Mucosa of descending colon (tissue), 3 donors: ENCODE data around the gene CSPG4. TPM values are rescaled to one million over a fixed set of nuclear protein-coding genes. Genes with fewer than 3 reads are reported as not detected.

Source experiments
- ATAC-seq: fragments of 200-7000 bp; cut with Tn5 transposase; one replicate; pipeline ENCODE4 v1.9.1; 2020; ENCODE audit warnings: mild to moderate bottlenecking, moderate library complexity
- DNase-seq, 3 donors: peaks; one replicate each; pipeline ENCODE4 v3.0.0-alpha.2; 2020
- H3K36me3 ChIP-seq: fragments of 200-600 bp; one replicate; pipeline ENCODE4 v1.8.0; 2021; ENCODE audit warnings: low read depth, mild to moderate bottlenecking
- H3K4me1 ChIP-seq: fragments of 200-600 bp; one replicate; pipeline ENCODE4 v1.8.0; 2021; ENCODE audit warnings: low read depth, mild to moderate bottlenecking
- H3K4me3 ChIP-seq: fragments of 200-600 bp; one replicate; pipeline ENCODE4 v1.8.0; 2021; ENCODE audit warnings: mild to moderate bottlenecking
- H3K9me3 ChIP-seq: fragments of 200-600 bp; one replicate; pipeline ENCODE4 v1.8.0; 2021; ENCODE audit warnings: mild to moderate bottlenecking
- intact Hi-C, 2 donors: fragments of 100-400 bp; cut with DNase I in 1 of 2; cut with micrococcal nuclease in 1 of 2; formaldehyde crosslinking; loops; one replicate each; pipeline versions ENCODE4 v1.11.0 to v1.11.1; 2022; cut with DNase I, micrococcal nuclease
- total RNA-seq, 3 donors: library from RNA; stranded (reverse); fragmentation: NEBNext Ultra II Directional in 2 of 3; extraction: Animal tissue kit (Norgen Biotek cat#: 25700) in 2 of 3; gene quantifications; one replicate each; pipeline versions ENCODE4 v1.2.1 to v1.2.4, GENCODE V29; 2021 to 2023
- TF ChIP-seq, protein P1 (sequence below): fragments of 200-600 bp; IDR thresholded peaks from one replicate; pipeline ENCODE4 v1.8.0; 2022; ENCODE audit warnings: antibody characterized with exemption, mild to moderate bottlenecking
- donor health status: DM: no; HTN: no; CAD: no; lungs with moderate emphysema.
- donor health status: DM: no; HTN: no; CAD: no.
- donor health status: DM: no; HTN: yes; CAD: no.

Gene CSPG4
- total RNA-seq, 3 donors from 2014 or later, result 3.0 to 86.8 (median 7.8) TPM

DNA sequence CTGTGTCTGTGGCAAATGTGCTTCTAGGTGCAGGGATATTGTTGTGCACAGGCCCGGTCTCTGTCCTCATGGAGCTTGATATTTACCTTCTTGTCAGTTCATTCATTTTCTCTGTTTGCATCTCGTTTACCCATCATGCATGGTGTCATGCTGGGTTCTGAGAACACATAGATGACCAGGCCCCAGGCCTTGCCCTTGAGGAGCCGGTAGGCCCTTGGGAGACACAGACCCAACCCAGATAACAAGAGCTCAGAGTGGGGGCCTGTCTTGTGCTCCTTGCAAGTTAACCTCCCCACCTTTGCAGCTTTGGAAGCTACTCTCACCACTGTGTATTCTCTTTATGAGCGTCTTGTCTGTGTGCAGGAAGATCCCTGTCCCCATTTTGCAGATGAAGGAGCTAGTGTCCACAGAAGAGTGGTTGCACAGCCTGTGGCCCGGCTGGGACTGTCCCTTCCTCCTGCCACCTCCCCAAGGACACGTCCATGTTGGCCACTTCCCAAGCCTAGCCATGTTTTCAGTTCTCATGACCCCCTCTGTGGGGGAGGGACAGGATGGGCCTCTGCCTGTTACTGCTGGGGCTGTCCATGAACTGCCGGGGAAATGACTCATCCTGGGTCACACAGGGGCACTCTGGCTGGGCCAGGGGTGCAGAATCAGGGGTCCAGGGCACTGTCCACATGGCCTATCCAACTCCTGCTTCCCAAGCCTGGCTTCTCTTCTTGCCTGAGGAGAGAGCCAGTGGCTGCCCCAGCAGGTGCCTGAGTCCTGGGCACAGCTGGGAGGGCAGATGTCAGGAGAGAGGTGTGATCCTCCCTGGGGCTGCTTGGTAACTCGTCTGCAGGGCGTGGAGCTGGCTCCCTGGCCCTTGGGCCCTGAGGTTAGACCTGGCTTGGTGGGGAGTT lies 61.5 kb downstream of the CSPG4 start:
- TF ChIP-seq, protein P1, sequence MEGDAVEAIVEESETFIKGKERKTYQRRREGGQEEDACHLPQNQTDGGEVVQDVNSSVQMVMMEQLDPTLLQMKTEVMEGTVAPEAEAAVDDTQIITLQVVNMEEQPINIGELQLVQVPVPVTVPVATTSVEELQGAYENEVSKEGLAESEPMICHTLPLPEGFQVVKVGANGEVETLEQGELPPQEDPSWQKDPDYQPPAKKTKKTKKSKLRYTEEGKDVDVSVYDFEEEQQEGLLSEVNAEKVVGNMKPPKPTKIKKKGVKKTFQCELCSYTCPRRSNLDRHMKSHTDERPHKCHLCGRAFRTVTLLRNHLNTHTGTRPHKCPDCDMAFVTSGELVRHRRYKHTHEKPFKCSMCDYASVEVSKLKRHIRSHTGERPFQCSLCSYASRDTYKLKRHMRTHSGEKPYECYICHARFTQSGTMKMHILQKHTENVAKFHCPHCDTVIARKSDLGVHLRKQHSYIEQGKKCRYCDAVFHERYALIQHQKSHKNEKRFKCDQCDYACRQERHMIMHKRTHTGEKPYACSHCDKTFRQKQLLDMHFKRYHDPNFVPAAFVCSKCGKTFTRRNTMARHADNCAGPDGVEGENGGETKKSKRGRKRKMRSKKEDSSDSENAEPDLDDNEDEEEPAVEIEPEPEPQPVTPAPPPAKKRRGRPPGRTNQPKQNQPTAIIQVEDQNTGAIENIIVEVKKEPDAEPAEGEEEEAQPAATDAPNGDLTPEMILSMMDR, result no peak
- no peaks in the 10 kb centered on the region for H3K36me3 ChIP-seq
- no peak overlapping the region for H3K4me3 ChIP-seq
- no peaks in the 10 kb centered on the region for H3K9me3 ChIP-seq
- peaks cover 50% of the 10 kb centered on the region for H3K4me1 ChIP-seq
- intact Hi-C loops, result no loop called here
- ATAC-seq, result peak; percentile 24
- DNase-seq, result peak in 1 of 3 donors; percentile 58

DNA sequence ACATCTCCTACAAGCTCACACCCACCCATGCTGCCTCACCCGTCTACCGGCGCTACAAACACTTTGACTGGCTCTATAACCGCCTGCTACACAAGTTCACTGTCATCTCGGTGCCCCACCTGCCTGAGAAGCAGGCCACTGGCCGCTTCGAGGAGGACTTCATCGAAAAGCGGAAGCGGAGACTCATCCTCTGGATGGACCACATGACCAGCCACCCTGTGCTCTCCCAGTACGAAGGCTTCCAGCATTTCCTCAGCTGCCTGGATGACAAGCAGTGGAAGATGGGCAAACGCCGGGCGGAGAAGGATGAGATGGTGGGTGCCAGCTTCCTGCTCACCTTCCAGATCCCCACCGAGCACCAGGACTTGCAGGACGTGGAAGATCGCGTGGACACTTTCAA lies 62.8 kb downstream of the CSPG4 start:
- TF ChIP-seq, protein P1, result no peak
- DNase-seq (no peak), ATAC-seq (no peak)
- Histone ChIP-seq H3K4me1 (peaks cover 50% of the 10 kb centered on the region), H3K36me3 (no peaks in the 10 kb centered on the region), H3K9me3 (no peaks in the 10 kb centered on the region), H3K4me3 (no peak overlapping the region)
- intact Hi-C loops, result loop anchor here in 1 of 2 donors (10.0 kb wide), 1 partner anchor 195 kb away; the partner anchor contains the start of gene SIN3A

DNA sequence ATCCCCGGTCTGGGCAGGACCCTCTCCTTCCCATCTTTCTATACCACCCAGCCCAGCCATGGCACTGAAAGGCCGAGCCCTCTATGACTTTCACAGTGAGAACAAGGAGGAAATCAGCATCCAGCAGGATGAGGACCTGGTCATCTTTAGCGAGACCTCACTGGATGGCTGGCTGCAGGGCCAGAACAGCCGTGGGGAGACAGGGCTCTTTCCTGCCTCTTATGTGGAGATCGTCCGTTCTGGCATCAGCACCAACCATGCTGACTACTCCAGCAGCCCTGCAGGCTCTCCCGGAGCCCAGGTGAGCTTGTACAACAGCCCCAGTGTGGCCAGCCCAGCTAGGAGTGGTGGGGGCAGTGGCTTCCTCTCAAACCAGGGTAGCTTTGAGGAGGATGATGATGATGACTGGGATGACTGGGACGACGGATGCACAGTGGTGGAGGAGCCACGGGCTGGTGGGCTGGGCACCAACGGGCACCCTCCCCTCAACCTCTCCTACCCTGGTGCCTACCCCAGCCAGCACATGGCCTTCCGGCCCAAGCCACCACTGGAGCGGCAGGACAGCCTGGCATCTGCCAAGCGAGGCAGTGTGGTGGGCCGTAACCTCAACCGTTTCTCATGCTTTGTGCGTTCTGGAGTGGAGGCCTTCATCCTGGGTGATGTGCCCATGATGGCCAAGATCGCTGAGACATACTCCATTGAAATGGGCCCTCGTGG lies 63.4 kb downstream of the CSPG4 start:
- Histone ChIP-seq H3K36me3 (no peaks in the 10 kb centered on the region), H3K9me3 (no peaks in the 10 kb centered on the region), H3K4me1 (peaks cover 50% of the 10 kb centered on the region), H3K4me3 (no peak overlapping the region)
- ATAC-seq (no peak), DNase-seq (no peak)
- intact Hi-C loops, result loop anchor here in 1 of 2 donors (10.0 kb wide), 1 partner anchor 194 kb away; the partner anchor contains the start of gene SIN3A
- TF ChIP-seq, protein P1, result no peak

DNA sequence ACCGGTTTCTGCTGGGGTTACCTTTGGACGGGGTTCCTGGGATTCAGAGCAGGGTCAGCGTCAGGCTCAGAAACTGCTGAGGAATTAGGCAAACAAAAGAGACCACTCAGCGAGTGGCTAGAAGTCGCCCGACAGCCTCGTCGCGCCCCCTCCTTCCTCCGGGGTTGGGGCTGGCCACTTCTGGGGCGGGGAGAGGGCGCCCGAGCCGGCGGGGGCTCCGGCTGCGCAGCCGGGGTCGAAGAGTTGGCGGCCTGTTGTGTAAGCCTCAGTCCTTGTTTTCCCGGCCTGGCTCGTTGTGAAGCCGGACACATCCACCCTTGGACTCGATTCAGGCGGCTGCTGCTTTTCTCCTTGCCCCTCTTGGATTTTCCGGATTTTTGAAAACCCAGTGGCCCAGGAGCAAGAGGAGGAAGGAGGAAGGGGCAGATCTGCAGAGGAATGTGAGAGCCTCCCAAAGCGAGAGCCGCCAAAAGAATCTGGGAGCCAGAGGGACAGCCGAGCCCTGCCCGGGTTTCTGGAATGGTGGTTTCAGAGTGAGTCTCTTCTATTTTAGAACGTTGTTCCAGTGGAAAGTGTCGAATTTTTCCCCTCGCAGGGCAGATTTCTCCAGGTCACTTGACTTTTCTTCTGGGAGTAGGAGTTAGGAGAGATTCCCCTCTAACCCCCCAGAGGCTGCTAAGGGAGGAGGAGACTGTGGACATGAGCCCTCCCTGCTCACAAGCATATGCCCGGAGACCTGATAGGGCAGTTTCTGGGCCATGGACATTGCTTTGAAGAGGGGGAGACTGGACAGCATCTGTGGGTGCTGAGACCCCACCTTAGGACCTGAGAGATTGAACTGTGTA lies 64.3 kb downstream of the CSPG4 start:
- DNase-seq, result peak in 2 of 3 donors; percentile 44 to 68

More for the DNA sequence above, 64.3 kb downstream of the CSPG4 start:
- Histone ChIP-seq H3K4me1 (peaks cover 46% of the 10 kb centered on the region), H3K36me3 (no peaks in the 10 kb centered on the region), H3K4me3 (peak overlapping the region; percentile 50), H3K9me3 (no peaks in the 10 kb centered on the region)
- ATAC-seq, result peak; percentile 24
- intact Hi-C loops, result loop anchor here in 1 of 2 donors (10.0 kb wide), 1 partner anchor 194 kb away; the partner anchor contains the start of gene SIN3A
- TF ChIP-seq, protein P1, result no peak
